DOHH2 (cell line): ENCODE measurements around the gene KLK13.

Experiments used
- EZH2phosphoT487 ChIP-seq: fragments of 200-600 bp; sonication (generic); IDR thresholded peaks from 2 replicates; pipeline ENCODE4 v1.6.1; 2017; ENCODE audit warnings: borderline replicate concordance, mild to moderate bottlenecking, antibody characterized with exemption, low read length, moderate library complexity, mixed read lengths
- TF ChIP-seq, protein P1 (sequence below): fragments of 200-600 bp; sonication (generic); IDR thresholded peaks from one replicate; pipeline ENCODE4 v1.5.1; 2014; ENCODE audit warnings: antibody characterized with exemption, mild to moderate bottlenecking, low read depth, low read length; ENCODE audit not compliant: poor library complexity, severe bottlenecking

DNA sequence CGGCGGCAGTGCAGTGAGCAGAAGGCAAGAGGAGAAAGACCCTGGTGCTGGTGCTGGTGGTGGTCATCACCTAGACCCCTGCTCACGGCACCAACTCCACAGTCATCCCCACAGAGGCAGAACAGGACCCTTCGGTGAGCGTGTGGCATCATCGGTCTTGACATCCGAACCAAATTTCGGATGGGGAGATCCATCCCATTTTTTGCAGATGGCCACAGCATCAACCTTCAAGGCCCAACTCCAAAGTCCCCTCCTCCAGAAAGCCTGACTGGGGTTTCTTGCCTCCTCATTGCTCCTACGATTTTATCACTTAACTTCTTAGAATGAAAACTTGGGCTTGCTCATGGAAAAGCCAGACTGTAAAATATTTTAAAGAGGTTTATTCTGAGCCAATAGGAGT lies 21.4 kb downstream of the KLK13 start:
- TF ChIP-seq, protein P1, sequence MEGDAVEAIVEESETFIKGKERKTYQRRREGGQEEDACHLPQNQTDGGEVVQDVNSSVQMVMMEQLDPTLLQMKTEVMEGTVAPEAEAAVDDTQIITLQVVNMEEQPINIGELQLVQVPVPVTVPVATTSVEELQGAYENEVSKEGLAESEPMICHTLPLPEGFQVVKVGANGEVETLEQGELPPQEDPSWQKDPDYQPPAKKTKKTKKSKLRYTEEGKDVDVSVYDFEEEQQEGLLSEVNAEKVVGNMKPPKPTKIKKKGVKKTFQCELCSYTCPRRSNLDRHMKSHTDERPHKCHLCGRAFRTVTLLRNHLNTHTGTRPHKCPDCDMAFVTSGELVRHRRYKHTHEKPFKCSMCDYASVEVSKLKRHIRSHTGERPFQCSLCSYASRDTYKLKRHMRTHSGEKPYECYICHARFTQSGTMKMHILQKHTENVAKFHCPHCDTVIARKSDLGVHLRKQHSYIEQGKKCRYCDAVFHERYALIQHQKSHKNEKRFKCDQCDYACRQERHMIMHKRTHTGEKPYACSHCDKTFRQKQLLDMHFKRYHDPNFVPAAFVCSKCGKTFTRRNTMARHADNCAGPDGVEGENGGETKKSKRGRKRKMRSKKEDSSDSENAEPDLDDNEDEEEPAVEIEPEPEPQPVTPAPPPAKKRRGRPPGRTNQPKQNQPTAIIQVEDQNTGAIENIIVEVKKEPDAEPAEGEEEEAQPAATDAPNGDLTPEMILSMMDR = no peak
- no peak for TF ChIP-seq EZH2phosphoT487
